Naive B cell (primary cell): Measurements from ENCODE around the gene SIGLEC14. TPM values are rescaled to one million over a fixed set of nuclear protein-coding genes. Genes with fewer than 3 reads are reported as not detected.

ENCODE experiments used
- ATAC-seq, 2 donors: fragments of 150-1000 bp; cut with Tn5 transposase; 2 replicates each; pipeline ENCODE4 v1.10.0; 2021; ENCODE audit warnings: low read depth in 2 of 2, mild to moderate bottlenecking in 2 of 2, moderate library complexity in 2 of 2
- DNase-seq: peaks from one replicate; pipeline ENCODE4 v3.0.0; 2022
- H3K27ac Mint-ChIP-seq, 6 donors: one replicate each; pipeline ENCODE4 v1.8.0; 2020 to 2022; ENCODE audit warnings: mild to moderate bottlenecking in 6 of 6, mixed read lengths in 6 of 6, moderate library complexity in 5 of 6, inconsistent platforms in 2 of 6
- H3K27me3 Mint-ChIP-seq, 3 donors: one replicate each; pipeline ENCODE4 v1.8.0; 2021 to 2022; ENCODE audit warnings: mixed read lengths in 3 of 3, mild to moderate bottlenecking in 1 of 3
- H3K36me3 Mint-ChIP-seq, 2 donors: one replicate each; pipeline ENCODE4 v1.8.0; 2020 to 2022; ENCODE audit warnings: mixed read lengths in 2 of 2, inconsistent platforms in 1 of 2, mild to moderate bottlenecking in 1 of 2
- H3K4me1 Mint-ChIP-seq, 3 donors: one replicate each; pipeline ENCODE4 v1.8.0; 2020 to 2022; ENCODE audit warnings: mixed read lengths in 3 of 3, inconsistent platforms in 1 of 3, mild to moderate bottlenecking in 1 of 3, moderate library complexity in 1 of 3
- H3K4me3 Mint-ChIP-seq, 8 donors: one replicate each; pipeline ENCODE4 v1.8.0; 2020 to 2022; ENCODE audit warnings: mild to moderate bottlenecking in 8 of 8, mixed read lengths in 8 of 8, moderate library complexity in 8 of 8, inconsistent platforms in 2 of 8
- H3K9me3 Mint-ChIP-seq, 7 donors: one replicate each; pipeline ENCODE4 v1.8.0; 2020 to 2022; ENCODE audit warnings: mixed read lengths in 7 of 7, mild to moderate bottlenecking in 5 of 7, inconsistent platforms in 2 of 7, moderate library complexity in 1 of 7
- polyA plus RNA-seq, 6 donors: library from polyadenylated mRNA; unstranded; fragments of 300-500 nt; fragmentation: Illumina TruSeq; gene quantifications; one replicate each; pipeline ENCODE4 v1.2.3, GENCODE V29; 2021; ENCODE audit warnings: low read depth in 6 of 6

Gene SIGLEC14
- polyA plus RNA-seq, 6 donors from 2014 or later = 14.3 to 27.2 (median 19.9) TPM

- ATAC-seq (no peak), DNase-seq (no peak)
- peaks cover 42 to 56% (median 45%) of the 10 kb centered on the region in 3 donors for H3K4me1 Mint-ChIP-seq
- peak overlapping the region in 5 of 6 donors; percentile 51 to 81 (median 62) for H3K27ac Mint-ChIP-seq
- peak overlapping the region; percentile 17 to 86 (median 69) for H3K4me3 Mint-ChIP-seq
- H3K9me3 Mint-ChIP-seq = no peaks in the 10 kb centered on the region
- peaks cover 0 to 4% (median 0%) of the 10 kb centered on the region in 3 donors for H3K27me3 Mint-ChIP-seq
- peaks cover 17 to 43% of the 10 kb centered on the region in 2 donors for H3K36me3 Mint-ChIP-seq
Observed at GRCh38 chr19:51628153-51628939, 18.3 kb downstream of the SIGLEC14 start.

- Mint-ChIP-seq H3K36me3 (peaks cover 25 to 46% of the 10 kb centered on the region in 2 donors), H3K27me3 (peaks cover 0 to 4% (median 0%) of the 10 kb centered on the region in 3 donors), H3K9me3 (no peaks in the 10 kb centered on the region), H3K4me3 (peak overlapping the region in 4 of 8 donors; percentile 33 to 86 (median 70)), H3K4me1 (peaks cover 42 to 57% (median 45%) of the 10 kb centered on the region in 3 donors), H3K27ac (peak overlapping the region in 4 of 6 donors; percentile 15 to 93 (median 65))
- ATAC-seq (no peak), DNase-seq (no peak)
Observed at GRCh38 chr19:51627491-51628138, 19.0 kb downstream of the SIGLEC14 start.

- ATAC-seq (no peak), DNase-seq (no peak)
- peaks cover 42 to 54% (median 45%) of the 10 kb centered on the region in 3 donors for H3K4me1 Mint-ChIP-seq
- H3K27ac Mint-ChIP-seq = peak overlapping the region in 3 of 6 donors; percentile 45 to 68 (median 60)
- H3K9me3 Mint-ChIP-seq = no peaks in the 10 kb centered on the region
- H3K27me3 Mint-ChIP-seq = peaks cover 0 to 4% (median 0%) of the 10 kb centered on the region in 3 donors
- peak overlapping the region in 4 of 8 donors; percentile 6 to 71 (median 46) for H3K4me3 Mint-ChIP-seq
- peaks cover 26 to 46% of the 10 kb centered on the region in 2 donors for H3K36me3 Mint-ChIP-seq
Observed at GRCh38 chr19:51626675-51627074, 19.9 kb downstream of the SIGLEC14 start.

- H3K9me3 Mint-ChIP-seq = no peaks in the 10 kb centered on the region
- H3K4me3 Mint-ChIP-seq = peak overlapping the region in 2 of 8 donors; percentile 8 to 35
- ATAC-seq (peak; percentile 98), DNase-seq (peak; percentile 50)
- H3K27ac Mint-ChIP-seq = peak overlapping the region in 3 of 6 donors; percentile 2 to 78 (median 60)
- H3K4me1 Mint-ChIP-seq = peaks cover 28 to 37% (median 34%) of the 10 kb centered on the region in 3 donors
- H3K27me3 Mint-ChIP-seq = no peaks in the 10 kb centered on the region
- peaks cover 30 to 31% of the 10 kb centered on the region in 2 donors for H3K36me3 Mint-ChIP-seq
Observed at GRCh38 chr19:51621178-51621577, 25.4 kb downstream of the SIGLEC14 start.

DNA sequence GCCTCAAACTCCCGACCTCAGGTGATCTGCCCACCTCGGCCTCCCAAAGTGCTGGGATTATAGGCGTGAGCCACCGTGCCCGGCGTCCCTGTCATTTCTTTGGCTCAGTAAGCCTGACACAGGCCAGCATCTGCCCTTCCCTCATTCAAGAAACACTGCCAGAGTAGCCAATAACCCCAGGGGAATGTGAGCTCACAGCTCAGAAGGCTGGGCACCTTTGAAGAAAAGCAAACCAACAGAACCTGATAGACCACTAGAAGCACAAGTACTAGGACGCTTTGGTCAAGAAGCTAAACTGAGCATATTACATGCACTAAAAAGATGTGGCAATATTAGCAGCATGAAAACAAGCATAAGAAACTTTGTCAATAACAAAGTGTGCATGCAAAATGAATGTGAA, 30.6 kb downstream of the SIGLEC14 start:
- ATAC-seq (no peak), DNase-seq (no peak)
- H3K9me3 Mint-ChIP-seq = peaks cover 0 to 8% (median 2%) of the 10 kb centered on the region in 7 donors
- H3K4me1 Mint-ChIP-seq = peaks cover 19 to 35% (median 35%) of the 10 kb centered on the region in 3 donors
- peak overlapping the region in 1 of 6 donors; percentile 81 for H3K27ac Mint-ChIP-seq
- no peak overlapping the region for H3K4me3 Mint-ChIP-seq
- peaks cover 0 to 6% (median 0%) of the 10 kb centered on the region in 3 donors for H3K27me3 Mint-ChIP-seq
- H3K36me3 Mint-ChIP-seq = peaks cover 26 to 40% of the 10 kb centered on the region in 2 donors

- H3K9me3 Mint-ChIP-seq = peaks cover 0 to 8% (median 2%) of the 10 kb centered on the region in 7 donors
- H3K4me3 Mint-ChIP-seq = no peak overlapping the region
- ATAC-seq (no peak), DNase-seq (no peak)
- H3K27me3 Mint-ChIP-seq = peaks cover 0 to 6% (median 0%) of the 10 kb centered on the region in 3 donors
- peak overlapping the region in 1 of 6 donors; percentile 44 for H3K27ac Mint-ChIP-seq
- peaks cover 14 to 31% (median 31%) of the 10 kb centered on the region in 3 donors for H3K4me1 Mint-ChIP-seq
- peaks cover 36 to 40% of the 10 kb centered on the region in 2 donors for H3K36me3 Mint-ChIP-seq
Observed at GRCh38 chr19:51614789-51615188, 31.8 kb downstream of the SIGLEC14 start.

- Mint-ChIP-seq H3K36me3 (peaks cover 27 to 30% of the 10 kb centered on the region in 2 donors), H3K4me1 (peaks cover 40 to 52% (median 43%) of the 10 kb centered on the region in 3 donors), H3K27ac (no peak overlapping the region), H3K9me3 (peaks cover 0 to 8% (median 2%) of the 10 kb centered on the region in 7 donors), H3K4me3 (peak overlapping the region in 1 of 8 donors; percentile 61), H3K27me3 (peaks cover 0 to 6% (median 0%) of the 10 kb centered on the region in 3 donors)
- ATAC-seq (no peak), DNase-seq (no peak)
Observed at GRCh38 chr19:51610576-51610975, 36.0 kb downstream of the SIGLEC14 start.

DNA sequence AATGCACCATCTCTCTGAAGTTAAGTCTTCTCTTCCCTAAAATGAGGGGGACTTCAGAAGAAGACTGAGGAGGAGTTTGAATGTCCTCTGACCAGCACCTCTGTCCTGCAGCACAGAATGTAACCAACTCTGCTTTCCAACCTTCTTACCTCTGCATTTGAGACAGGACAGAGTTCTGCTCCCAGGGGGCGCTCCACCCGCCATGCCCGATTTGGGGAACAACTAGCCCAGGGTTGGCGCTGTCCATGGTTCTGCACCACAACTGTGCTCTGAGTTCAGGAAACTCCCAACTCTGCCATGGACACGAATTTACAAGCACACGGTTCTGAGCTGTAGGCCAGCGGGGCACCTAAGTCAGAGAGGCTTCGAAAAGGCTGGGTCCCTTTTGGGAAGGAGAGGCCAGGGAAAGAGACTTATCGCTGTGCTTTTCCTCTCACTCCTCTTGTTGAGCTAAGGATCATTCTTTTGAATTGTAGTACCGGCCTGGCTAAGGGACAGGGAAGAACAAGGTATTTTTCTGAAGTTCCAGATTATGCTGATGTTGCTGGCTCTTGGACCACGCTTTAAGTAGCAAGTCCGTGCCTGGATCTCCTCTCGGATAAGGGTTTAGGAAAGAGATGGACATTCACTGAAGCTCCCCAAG, 38.6 kb downstream of the SIGLEC14 start:
- Mint-ChIP-seq H3K4me1 (peaks cover 43 to 59% (median 49%) of the 10 kb centered on the region in 3 donors), H3K27me3 (peaks cover 0 to 6% (median 0%) of the 10 kb centered on the region in 3 donors), H3K36me3 (peaks cover 21 to 31% of the 10 kb centered on the region in 2 donors), H3K9me3 (peaks cover 0 to 8% (median 2%) of the 10 kb centered on the region in 7 donors), H3K4me3 (peak overlapping the region in 7 of 8 donors; percentile 48 to 91 (median 73)), H3K27ac (peak overlapping the region; percentile 62 to 97 (median 90))
- DNase-seq (peak; percentile 55), ATAC-seq (no peak)

GRCh38 chr19:51607077-51607476, 39.5 kb downstream of the SIGLEC14 start:
- Mint-ChIP-seq H3K27me3 (peaks cover 0 to 6% (median 0%) of the 10 kb centered on the region in 3 donors), H3K4me3 (peak overlapping the region; percentile 57 to 91 (median 78)), H3K27ac (peak overlapping the region; percentile 87 to 97 (median 95)), H3K36me3 (peaks cover 12 to 24% of the 10 kb centered on the region in 2 donors), H3K9me3 (no peaks in the 10 kb centered on the region), H3K4me1 (peaks cover 48 to 64% (median 56%) of the 10 kb centered on the region in 3 donors)
- DNase-seq = peak; percentile 90
- ATAC-seq = peak; percentile 98 to 99

DNA sequence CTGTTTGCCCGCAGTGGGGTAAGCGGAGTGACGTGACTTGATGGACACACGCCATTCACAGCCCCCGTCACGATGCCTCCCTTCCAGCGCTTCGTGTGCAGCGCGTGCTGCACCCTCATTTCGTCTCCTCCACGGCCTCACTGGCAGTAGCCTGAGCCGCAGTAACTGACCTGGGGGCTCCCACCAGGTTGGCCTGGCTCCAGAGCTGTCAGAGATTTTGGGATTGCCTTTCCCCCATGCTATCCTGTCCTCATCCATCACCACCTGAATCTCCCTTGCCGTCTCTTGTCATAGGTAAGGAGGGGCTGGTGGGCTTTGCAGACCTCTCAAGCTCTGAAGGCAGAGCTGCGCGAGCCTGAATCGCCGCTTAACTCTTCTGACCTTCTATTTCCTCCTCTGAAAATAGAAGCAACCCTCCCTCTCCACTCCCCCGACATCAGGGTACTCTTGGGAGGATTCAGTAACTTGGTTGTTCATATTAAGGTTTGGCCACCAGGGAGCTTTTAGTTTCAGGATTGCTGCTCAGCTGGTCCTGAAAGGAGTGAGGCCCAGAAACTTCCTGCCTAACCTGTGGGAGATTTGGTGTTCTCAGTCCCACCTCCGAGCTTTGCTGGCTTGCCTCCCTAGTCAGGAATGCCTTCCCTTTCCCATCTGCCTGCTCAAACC, 44.3 kb downstream of the SIGLEC14 start:
- Mint-ChIP-seq H3K4me3 (peak overlapping the region; percentile 77 to 94 (median 85)), H3K27ac (peak overlapping the region in 5 of 6 donors; percentile 27 to 88 (median 81)), H3K4me1 (peaks cover 44 to 55% (median 51%) of the 10 kb centered on the region in 3 donors), H3K9me3 (no peaks in the 10 kb centered on the region), H3K36me3 (peaks cover 3 to 7% of the 10 kb centered on the region in 2 donors), H3K27me3 (peaks cover 0 to 4% (median 2%) of the 10 kb centered on the region in 3 donors)
- ATAC-seq (no peak), DNase-seq (no peak)

DNA sequence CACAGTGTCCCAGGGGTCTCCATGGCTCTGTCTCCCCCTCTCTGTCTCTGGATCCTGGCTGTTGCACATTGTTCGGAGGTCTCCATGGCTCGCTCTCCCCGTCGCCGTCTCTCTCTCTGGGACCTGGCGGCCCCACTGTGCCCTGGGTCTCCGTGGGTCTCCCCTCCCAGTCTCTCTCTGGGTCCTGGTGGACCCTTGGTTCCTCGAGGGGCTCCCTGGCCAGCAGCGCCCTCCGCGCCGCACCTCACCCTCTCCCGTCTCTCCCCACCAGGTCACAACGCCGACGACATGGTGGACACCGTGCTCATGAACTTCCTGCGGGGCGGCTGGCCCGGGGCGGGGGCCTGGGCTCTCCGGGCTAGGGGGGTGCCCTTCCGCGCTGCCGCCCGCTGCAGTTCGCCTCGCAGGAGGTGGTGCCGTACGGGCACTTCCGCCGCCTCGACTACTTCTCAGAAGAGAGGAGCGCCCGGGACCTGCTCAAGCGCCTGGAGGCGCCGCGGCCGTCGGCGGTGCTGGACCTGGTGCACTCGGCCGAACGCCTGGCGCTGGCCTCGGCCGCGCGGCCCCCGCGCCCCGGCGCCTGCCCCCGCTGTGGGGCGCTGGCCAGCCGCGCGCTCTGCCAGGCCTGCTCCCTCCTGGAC, 45.6 kb downstream of the SIGLEC14 start:
- DNase-seq (peak; percentile 43), ATAC-seq (peak; percentile 86 to 90)
- H3K36me3 Mint-ChIP-seq = peaks cover 3 to 7% of the 10 kb centered on the region in 2 donors
- peaks cover 37 to 43% (median 42%) of the 10 kb centered on the region in 3 donors for H3K4me1 Mint-ChIP-seq
- H3K9me3 Mint-ChIP-seq = no peaks in the 10 kb centered on the region
- H3K27me3 Mint-ChIP-seq = peaks cover 0 to 9% (median 4%) of the 10 kb centered on the region in 3 donors
- peak overlapping the region in 3 of 6 donors; percentile 20 to 86 (median 54) for H3K27ac Mint-ChIP-seq
- peak overlapping the region; percentile 68 to 88 (median 74) for H3K4me3 Mint-ChIP-seq

- Mint-ChIP-seq H3K27me3 (peaks cover 0 to 9% (median 4%) of the 10 kb centered on the region in 3 donors), H3K4me3 (peak overlapping the region in 3 of 8 donors; percentile 3 to 68 (median 25)), H3K27ac (no peak overlapping the region), H3K36me3 (peaks cover 0 to 7% of the 10 kb centered on the region in 2 donors), H3K9me3 (peaks cover 0 to 3% (median 0%) of the 10 kb centered on the region in 7 donors), H3K4me1 (peaks cover 43 to 52% (median 50%) of the 10 kb centered on the region in 3 donors)
- no peak for DNase-seq
- ATAC-seq = no peak
Observed at GRCh38 chr19:51599084-51599483, 47.5 kb downstream of the SIGLEC14 start.
